GM19025 (cell line): ENCODE measurements around the gene CRISPLD2.

Source experiments
- ATAC-seq: cut with Tn5 transposase; IDR thresholded peaks from one replicate; pipeline ENCODE4 v1.9.1; 2021; ENCODE audit warnings: mild to moderate bottlenecking, low read depth, moderate library complexity; ENCODE audit not compliant: unreplicated experiment

The CRISPLD2 gene

DNA sequence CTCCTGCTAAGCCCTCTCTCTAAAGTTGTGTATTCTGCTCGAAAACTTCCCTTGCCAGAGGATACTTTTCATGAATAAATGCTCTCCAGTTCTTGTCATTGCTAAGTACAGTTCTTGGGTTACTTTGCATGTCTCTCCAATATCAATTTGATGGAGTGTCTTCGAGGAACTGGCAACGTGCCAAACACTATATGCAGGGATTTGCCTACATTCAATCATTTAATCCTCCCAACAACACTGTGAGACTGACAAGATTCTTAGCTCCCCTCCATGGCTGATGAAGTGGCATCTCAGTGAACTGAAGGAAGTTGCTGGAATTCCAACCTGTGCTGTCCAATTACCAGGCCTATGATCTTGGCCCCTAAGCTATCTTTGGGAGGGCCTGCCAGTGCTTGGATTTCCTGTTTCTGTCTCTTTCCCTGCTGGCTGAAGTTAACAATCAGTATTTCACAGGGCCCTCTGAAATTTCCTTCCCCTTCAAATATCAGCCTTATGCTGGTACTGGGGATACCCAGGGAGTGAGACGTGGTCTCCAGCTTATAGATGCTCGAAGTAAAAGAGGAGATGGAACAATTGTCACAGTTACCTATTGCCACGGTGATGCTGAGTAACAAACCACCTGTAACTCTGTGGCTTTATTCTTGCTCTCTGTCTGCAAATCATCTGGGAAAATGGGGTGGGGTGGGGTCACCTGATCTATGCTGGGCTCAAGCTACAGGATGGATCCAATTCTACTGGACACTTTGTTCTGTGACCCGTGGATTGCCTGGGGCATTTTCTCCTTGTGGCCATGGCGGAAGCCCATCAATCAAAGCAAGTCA lies 19.4 kb upstream of the CRISPLD2 start:
- ATAC-seq: no peak

DNA sequence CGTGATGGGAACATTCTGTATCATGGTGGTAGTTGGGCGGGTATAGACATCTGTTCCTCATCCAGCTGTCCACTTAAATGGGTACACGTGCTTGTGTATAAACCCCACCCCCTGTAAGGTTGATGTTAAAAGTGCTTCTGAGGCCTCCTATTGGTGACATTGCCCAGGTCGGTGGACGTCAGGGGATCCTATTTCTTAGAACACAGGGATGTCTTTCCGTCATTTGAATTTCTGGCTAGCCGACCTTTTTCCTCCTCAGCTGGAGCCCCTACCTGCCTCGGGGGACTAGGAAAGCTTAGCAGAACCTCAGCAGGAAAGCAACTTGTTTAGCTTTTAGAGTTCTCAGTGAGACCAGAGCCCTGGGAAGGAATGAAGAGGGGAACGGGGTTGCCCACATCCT lies 16.6 kb upstream of the CRISPLD2 start:
- no peak for ATAC-seq

- ATAC-seq: no peak
Observed at GRCh38 chr16:84804326-84804725, 15.5 kb upstream of the CRISPLD2 start.

GRCh38 chr16:84806256-84806889 lies 13.4 kb upstream of the CRISPLD2 start:
- no peak for ATAC-seq

- no peak for ATAC-seq
Observed at GRCh38 chr16:84806890-84807258, 12.9 kb upstream of the CRISPLD2 start.

- no peak for ATAC-seq
Observed at GRCh38 chr16:84807776-84808175, 12.0 kb upstream of the CRISPLD2 start.

- ATAC-seq: no peak
Observed at GRCh38 chr16:84808826-84809225, 11.0 kb upstream of the CRISPLD2 start.

- no peak for ATAC-seq
Observed at GRCh38 chr16:84810518-84811273, 9.1 kb upstream of the CRISPLD2 start.

- ATAC-seq: no peak
Observed at GRCh38 chr16:84811529-84811928, 8.3 kb upstream of the CRISPLD2 start.

- no peak for ATAC-seq
Observed at GRCh38 chr16:84813141-84813934, 6.4 kb upstream of the CRISPLD2 start.

GRCh38 chr16:84815462-84815861 lies 4.3 kb upstream of the CRISPLD2 start:
- ATAC-seq: no peak

GRCh38 chr16:84816023-84816422 lies 3.8 kb upstream of the CRISPLD2 start:
- ATAC-seq: no peak

DNA sequence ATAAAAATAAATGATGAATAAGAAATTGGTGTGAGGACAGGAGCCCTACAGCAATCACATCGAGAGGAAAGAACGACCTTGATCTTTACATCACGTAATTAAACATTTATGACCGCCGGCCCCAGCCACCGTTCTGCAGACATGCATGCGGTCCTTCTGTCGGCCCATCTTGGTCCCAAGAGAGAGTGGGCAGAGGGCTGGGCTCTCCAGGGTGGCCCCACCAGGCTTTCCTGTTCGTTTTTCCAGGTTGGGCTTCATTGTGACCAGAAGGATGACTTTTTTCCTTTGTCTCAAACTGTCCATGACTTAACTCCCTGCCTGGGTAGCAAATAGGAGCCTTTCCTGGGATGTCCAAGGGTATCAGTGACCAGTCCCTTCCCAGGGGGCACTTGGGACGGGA lies 3.3 kb upstream of the CRISPLD2 start:
- no peak for ATAC-seq

DNA sequence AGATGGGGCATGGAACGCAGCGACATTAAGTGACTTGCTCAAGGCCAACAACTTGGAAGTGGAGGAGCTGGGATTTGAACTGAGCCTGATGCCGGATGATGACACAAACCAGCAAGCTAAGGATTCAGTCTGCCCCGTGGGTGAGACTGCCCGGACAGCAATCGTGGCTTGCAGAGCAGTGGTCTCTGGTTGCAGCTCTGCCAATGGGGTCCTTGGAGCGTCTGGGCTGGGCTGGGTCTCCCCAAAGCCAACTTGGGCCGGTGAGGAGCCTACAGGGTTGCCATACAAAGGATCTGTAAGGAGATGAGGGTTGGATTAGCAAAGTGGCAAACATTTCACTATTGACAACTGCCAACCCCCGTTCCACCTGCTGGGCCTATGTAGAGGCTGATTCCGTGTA lies 2.6 kb upstream of the CRISPLD2 start:
- ATAC-seq: no peak

- no peak for ATAC-seq
Observed at GRCh38 chr16:84817613-84818012, 2.2 kb upstream of the CRISPLD2 start.

DNA sequence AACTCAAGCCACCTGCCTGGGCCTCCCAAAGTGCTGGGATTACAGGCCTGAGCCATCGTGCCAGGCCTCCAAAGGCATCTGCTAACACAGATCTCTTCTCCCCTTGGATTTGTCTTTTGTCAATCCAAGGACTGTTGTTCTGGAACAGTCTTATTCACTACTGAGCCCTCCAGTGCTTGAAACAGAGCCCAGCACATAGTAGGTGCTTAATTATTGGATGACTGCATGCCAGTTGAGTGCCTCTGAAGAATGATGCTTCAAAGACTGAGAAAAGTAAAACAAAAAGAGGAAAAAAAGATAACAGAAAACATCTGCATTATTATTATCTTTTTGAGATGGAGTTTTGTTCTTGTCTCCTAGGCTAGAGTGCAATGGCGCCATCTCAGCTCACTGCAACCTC lies 1.7 kb upstream of the CRISPLD2 start:
- ATAC-seq: no peak

DNA sequence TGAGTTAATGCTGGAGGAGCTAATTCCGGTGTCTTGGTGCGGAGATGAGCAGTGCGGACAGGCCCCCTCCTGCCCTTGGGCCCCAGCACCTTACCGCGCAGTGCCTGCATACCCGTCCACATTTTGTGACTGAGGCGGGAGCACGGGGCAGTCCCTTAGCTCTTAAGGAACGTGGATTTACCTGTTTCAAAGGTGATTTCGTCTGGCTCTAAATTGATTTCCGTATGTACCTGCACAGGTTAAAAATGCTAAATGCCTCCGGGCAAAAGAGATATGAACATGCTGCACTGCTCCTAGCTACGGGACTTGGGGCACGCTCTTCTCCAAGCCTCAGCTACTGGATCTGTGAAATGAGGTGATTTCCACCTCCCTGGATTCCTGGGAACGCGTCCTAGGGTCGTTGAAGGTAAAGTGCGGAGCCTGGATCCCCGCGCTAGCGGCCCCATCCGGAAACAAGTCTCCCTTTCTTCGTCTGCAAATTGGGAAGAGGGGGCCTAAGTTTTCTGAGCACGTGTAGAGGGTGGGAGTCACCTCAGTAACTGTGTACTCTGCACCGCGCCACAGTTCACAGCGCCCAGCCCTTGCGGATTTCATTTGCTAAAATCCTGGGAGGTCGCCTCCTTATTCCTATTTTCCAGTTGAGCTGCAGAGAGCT lies 669 bp upstream of the CRISPLD2 start:
- no peak for ATAC-seq

- no peak for ATAC-seq
Observed at GRCh38 chr16:84820305-84820684, 510 bp downstream of the CRISPLD2 start.

GRCh38 chr16:84820771-84821170 lies 986 bp downstream of the CRISPLD2 start:
- ATAC-seq: no peak

DNA sequence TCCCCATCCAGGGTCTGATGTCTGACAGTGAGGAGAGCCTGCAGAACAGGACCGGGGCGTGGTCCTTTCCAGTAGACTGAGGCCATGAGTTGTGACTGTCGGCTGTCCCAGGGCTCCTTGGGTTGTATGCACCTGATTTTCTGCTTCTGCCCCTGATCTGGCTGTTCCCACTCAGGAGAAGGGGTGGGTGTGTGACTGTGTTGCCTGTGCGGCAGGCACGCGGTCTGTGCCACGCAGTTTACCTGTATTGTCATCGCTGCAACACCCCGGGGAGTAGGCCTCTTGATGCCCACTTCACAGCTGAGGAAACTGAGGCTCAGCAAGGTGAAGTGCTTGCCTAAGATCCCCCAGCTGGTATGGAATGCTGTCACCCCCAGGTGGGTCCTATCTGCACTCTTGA lies 1.4 kb downstream of the CRISPLD2 start:
- no peak for ATAC-seq
